ENCODE results near the gene SYTL3.

The SYTL3 gene

DNA sequence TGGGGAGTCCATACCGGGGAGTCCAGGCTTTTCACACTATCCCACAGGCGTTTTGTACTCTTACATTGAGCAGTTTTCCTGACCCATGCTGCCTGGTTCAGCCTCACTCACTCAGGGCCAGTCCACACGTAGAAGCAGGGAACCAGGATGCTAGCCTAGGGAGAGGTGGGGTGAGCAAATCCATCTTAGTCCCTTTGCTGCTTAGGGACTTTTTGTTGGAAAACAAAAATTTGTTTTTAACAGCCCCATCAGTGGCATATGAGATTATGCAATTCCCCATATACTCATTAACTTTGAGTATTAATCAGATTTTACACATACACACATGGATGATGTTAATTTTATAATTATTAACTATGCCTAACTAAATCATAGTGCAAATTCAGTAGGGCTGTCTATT lies 85.2 kb downstream of the SYTL3 start:
- no peak for DNase-seq

DNA sequence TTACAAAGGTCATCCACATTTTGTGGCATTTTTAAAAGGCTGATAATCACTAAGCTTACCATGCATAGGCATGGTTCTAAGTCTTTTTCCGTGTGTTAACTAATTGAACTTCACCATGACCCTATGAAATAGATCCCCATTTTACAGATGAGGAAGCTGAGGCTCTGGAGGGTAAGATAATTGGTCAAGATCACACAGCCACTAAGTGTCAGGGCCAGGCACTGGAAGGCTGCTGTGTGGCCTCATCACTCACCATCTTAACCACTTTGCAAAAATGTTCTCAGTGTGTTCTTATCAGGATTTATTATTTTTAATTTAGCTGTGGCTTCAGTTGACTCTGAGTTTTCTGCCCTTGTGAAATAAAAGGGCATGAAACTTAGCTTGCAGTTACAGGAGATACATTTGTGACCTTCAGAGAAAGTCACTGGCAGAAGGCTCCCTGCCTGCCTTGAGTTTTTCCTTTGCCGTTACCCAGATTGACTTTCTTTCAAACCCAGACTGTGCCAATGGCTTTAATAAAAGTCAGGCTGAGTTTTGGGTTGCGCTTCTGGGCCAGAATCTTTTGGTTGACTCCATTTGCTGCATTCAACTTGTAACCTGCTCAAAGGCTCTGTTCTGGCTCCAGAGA lies 87.3 kb downstream of the SYTL3 start:
- no peak for DNase-seq

DNA sequence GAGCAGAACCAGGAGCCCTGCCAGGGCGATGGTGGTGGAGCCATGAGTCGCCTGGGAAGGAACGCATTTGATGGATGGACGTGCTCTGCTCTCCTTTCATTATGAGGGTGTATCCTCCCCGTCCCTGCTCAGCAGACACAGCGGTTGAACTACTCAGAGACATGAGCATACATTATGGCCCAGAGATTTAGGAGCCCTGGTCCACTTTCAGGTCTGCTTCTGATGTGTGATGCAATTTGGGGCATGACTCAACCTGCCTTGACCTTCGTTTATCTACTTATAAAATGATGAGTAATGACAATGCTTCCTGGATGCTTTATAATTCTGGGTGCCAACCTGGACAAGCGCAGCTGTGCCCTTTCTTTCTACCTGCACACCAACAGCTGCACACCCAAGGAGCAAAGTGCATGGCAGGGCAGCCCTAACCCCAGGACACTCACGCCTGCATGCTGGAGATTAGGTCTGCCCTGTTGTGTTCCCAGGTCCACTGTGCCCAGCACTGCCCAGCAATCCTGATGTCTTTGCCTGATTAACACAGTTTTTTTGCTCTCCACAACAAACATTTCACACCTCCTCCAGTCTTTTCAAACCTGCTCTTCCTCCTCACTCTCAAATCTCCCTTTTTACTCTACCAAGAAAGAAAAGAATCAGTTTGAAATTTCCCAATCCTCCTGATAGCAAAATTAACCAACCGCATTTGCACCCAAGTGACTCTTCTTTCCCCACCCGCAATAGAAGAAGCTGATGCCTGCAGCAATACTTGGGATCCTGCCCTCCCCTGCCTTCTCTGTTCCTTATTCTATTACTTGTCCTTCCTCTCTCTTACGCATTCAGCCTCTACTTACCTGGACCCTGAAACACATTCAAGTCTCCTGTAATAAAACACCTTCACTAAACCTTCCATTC lies 88.1 kb downstream of the SYTL3 start:
- DNase-seq: no peak

DNA sequence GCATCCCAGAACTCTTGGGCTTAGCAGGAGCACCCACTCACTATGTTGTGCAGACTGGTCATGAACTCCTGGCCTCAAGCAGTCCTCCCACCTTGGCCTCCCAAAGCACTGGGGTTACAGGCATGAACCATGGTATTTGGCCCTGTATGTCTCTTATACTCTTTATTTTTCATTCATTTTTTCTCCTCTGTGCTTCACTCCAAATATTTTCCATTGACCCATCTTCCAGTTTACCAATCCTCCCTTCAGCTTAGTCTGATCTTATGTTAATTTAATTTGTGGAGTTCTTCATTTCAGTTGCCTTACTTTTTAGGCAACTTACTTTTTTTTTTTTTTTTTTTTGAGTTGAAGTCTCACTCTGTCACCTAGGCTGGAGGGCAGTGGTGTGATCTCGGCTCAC lies 89.8 kb downstream of the SYTL3 start:
- DNase-seq: no peak

DNA sequence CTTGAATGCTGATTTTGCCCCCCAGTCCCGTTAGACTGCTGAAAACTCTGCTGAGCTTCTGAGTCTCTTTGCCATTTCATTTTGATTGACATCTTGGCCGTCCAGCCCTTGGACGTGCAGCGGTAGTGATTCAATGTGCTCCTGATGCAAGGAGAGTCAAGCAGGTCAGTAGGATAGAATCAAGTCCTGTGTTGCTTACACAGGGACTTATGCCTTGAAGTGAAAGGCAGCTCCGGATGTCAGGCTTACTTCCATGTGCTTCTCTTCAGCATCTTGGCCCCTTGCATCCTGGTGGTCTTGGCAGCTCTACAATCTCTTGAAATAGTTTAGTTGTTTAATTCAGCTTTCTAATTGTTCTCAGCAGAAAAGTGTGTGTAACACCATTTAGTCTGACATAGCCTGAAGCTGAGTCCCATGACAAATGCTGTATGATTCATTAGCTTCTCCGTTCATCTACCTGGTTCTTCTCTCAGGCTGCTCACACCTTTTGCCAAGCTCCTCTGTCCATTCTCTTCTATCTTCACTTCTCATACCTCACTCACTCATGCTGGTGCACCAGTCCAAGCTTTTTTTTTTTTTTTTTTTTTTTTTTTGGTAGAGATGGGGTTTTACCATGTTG lies 93.3 kb downstream of the SYTL3 start:
- DNase-seq: no peak

DNA sequence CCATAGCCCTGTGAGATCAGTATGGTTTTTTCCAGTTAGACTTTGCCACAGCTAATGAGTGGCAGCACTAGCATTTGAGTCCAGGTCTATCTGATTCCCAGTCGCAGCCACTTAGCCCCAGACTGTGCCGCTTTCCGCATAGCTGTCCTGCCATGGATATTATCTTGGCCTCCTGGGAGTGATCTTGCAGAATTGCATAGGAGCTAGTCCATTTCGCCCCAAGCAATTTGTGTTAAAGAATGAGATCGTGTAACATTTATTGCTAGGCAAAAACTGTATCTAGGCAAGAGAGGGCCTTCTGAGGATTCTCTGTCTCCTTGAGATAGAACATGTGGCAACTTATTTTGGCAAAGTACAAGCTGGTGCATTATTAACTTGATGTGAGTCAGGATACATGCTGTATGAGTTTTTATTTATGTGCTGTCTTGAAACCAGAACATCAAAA lies 95.2 kb downstream of the SYTL3 start:
- no peak for DNase-seq

DNA sequence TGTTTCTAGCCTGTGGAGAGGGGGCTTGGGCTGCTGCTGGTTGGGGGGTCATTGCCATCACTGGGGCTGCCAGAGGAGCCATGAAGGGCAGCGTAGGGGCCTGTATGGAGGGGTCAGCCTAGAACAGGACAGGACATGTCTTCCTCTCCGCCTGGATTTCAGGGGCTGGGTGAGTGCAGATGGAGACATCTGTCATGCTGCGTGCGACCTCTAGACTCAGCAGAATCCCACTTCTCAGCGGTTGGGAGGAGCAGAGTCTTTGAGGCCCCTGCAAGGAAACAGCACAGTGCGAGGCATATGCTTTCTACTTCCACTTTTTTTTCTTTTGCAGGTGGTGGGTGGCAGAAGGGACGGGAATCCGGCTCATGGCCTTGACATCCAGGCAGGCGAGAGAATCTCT lies 101.4 kb downstream of the SYTL3 start:
- no peak for DNase-seq

- DNase-seq: no peak
Observed at GRCh38 chr6:158751921-158752320, 102.1 kb downstream of the SYTL3 start.

GRCh38 chr6:158752613-158753012 lies 102.8 kb downstream of the SYTL3 start:
- DNase-seq: peak; percentile 8

- DNase-seq: no peak
Observed at GRCh38 chr6:158753811-158754210, 104.0 kb downstream of the SYTL3 start.

- DNase-seq: peak; percentile 2
Observed at GRCh38 chr6:158754738-158755137, 104.9 kb downstream of the SYTL3 start.

DNA sequence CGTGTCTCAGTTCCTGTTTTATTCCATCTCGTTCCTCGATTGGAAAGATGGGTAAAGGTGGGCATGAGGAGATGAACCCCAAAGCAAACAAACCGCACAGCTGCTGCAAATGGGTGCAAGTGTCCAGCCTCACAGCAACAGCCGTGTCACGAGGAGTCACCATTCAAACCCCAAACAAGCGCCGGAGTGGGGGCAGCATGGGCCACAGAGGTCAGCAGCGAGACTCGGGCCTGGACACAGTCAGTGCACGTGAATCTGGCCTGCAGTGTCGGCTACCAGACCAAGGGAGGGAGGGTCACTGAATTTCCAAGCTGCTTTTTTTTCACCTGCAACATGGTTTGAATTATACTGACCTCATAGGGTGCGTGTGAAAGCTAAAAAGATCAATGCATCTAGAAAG lies 105.8 kb downstream of the SYTL3 start:
- DNase-seq: no peak

DNA sequence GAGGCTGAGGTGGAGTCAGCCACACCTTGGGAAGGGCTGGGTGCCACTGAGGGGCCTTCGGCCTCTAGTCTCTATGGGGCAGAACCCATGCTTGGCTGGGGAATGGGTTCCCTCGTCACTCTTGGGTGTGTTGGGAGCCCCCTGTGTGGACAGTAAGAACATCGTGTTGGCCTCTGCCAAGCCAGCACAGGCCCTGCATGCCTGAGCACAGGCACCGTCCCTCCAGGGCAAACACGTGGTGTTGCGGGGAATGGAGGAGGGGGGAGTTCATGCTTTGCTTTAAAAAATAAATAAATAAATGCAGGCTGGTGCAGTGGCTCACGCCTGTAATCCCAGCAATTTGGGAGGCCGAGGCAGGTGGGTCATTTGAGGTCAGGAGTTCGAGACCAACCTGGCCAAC lies 106.3 kb downstream of the SYTL3 start:
- no peak for DNase-seq

- DNase-seq: no peak
Observed at GRCh38 chr6:158756977-158757752, 107.3 kb downstream of the SYTL3 start.

- no peak for DNase-seq
Observed at GRCh38 chr6:158757753-158758090, 107.9 kb downstream of the SYTL3 start.

- peak; percentile 8 for DNase-seq
Observed at GRCh38 chr6:158758451-158758860, 108.6 kb downstream of the SYTL3 start.

DNA sequence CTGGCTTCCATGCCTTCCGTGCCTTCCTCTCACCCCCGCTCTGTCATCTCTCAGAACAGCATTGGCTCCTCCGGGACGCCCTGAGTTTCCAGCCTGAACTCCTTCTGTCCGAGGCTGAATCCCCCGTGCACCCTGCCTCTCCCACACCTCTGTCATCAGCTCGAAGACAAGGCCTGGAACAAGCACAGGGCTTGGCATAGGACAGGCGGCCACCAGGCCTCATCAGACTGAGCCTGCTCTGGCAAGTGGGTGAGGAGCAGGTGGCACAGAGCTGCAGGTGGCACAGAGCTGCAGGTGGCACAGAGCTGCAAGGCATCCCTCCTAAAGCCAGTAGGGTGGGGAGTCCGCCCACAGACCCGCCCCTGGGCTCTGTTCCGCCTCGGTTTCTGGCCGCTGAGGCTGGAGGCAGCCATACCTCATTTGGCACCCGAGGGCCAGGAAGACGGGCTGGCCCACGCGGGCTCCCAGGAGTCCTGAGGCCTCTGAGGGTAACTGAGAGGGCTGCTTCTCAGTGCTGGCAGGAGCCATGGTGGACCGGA lies 109.2 kb downstream of the SYTL3 start:
- DNase-seq: no peak

DNA sequence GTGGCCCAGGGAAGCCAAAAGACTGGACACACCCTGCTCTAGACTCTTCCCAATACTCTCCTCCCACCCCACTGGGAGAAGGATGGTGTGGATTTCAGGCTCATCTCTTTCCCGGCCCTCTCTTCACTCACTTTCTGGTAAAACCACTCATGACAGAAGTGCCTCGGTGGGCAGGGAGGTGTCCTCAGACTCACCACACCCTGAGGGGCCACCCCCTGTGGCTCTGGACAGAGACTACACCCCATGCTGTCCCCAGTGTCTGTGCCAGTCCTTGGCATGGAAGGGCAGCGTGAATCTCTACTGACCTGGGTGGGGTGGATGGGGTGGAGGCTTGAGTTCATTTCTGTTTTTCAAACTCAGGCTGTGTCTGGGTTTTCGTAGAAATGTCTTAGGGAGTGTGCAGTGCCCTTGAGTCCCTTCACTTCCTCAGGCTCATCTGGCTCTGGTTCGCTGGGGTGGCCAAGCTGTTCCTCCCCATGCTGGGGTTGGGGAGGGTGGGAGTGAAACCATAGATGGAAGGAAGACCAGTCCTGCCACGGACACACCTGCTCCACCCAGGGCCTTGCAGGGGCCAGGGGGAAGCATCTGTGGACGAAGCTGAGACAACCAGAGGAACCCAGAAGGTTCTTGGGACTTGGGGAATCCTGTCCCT lies 110.2 kb downstream of the SYTL3 start:
- DNase-seq: no peak

DNA sequence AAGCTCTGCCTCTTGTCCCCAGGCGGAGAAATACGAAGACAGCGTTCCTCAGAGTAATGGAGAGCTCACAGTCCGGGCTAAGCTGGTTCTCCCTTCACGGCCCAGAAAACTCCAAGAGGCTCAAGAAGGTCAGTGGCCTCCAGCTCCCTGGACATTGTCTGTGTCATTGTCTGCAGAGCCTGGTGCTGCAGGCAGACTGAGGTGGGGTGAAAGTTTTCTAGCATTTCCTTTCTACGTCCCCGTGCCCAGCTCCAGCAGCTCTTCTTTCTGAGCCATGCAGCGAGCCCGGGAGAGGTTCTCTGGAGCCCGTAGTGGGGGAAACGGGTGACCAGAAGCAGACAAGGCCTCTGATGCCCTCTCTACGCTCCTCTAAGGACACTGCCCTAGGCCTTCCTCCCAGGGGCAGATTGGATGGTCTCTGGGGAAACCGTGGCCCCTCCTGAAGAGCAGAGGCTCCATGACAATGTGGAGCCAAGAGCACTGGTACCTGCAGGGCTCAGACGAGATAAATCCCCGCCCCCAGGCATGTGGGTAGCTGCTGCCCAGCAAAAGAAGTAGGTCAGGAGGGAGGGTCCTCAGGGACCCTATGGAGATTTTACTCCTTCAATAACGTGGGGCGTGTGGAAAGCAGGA lies 110.9 kb downstream of the SYTL3 start:
- DNase-seq: no peak

- DNase-seq: no peak
Observed at GRCh38 chr6:158761746-158762145, 111.9 kb downstream of the SYTL3 start.

DNA sequence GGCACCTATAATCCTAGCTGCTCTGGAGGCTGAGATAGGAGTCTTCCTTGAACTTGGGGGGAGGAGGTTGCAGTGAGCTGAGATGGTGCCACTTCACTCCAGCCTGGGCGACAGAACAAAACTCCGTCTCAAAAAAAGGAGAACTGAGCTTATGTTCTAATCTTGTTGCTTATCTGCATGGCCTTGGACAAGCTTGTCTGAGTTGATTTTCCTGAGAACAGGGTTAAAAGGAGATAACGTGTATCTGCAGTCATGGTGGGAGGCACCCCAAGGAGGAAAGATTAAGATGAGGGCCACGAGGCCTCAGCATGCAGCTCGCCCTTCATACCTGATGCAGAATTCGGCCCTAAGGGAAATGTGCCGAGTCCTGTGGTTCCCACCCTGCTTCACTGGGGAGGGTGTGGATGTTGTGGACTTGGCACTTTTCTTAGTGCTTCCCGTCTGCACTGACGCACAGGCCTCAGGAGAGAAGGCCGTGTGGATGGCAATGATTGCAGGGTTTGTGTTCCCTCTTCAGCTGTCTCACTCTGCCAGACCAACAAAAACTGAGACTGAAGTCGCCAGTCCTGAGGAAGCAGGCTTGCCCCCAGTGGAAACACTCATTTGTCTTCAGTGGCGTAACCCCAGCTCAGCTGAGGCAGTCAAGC lies 113.1 kb downstream of the SYTL3 start:
- DNase-seq: no peak

Measured in NCI-H748 treated with DMSO at 0.1 percent for 48 hours (cell line).